Trophoblast cell (in vitro differentiated cells and primary cell): ENCODE measurements around the gene KLHL35.
A peak's percentile ranks its signal among the peaks of the same experiment; 100 is the strongest.

Source experiments
- DNase-seq, 2 donors: peaks; one replicate each; pipeline ENCODE4 v3.0.0-alpha.2; 2016
- H2AFZ ChIP-seq: 2 replicates; pipeline ENCODE4 v1.6.1; 2013; ENCODE audit warnings: low read length, moderate library complexity, mild to moderate bottlenecking; ENCODE audit not compliant: insufficient read depth, poor library complexity
- H2AK5ac ChIP-seq: 2 replicates; pipeline ENCODE4 v1.6.1; 2013; ENCODE audit warnings: mild to moderate bottlenecking, low read length
- H2BK120ac ChIP-seq: 2 replicates; pipeline ENCODE4 v1.6.1; 2013; ENCODE audit warnings: low read length, mild to moderate bottlenecking, moderate library complexity; ENCODE audit not compliant: insufficient read depth, poor library complexity
- H2BK12ac ChIP-seq: 2 replicates; pipeline ENCODE4 v1.6.1; 2013; ENCODE audit warnings: mild to moderate bottlenecking, low read length, moderate library complexity
- H2BK5ac ChIP-seq: 2 replicates; pipeline ENCODE4 v1.6.1; 2013; ENCODE audit warnings: low read length, low read depth, moderate library complexity, mild to moderate bottlenecking; ENCODE audit not compliant: poor library complexity
- H3K14ac ChIP-seq: 2 replicates; pipeline ENCODE4 v1.6.1; 2013; ENCODE audit warnings: mild to moderate bottlenecking, low read length
- H3K18ac ChIP-seq: 2 replicates; pipeline ENCODE4 v1.6.1; 2013; ENCODE audit warnings: mild to moderate bottlenecking, low read length
- H3K23ac ChIP-seq: 2 replicates; pipeline ENCODE4 v1.6.1; 2013; ENCODE audit warnings: low read length
- H3K27ac ChIP-seq: 2 replicates; pipeline ENCODE4 v1.5.1; 2013; ENCODE audit warnings: low read depth, mild to moderate bottlenecking, inconsistent platforms, low read length, moderate library complexity
- H3K27me3 ChIP-seq: 2 replicates; pipeline ENCODE4 v1.6.1; 2013; ENCODE audit warnings: inconsistent platforms, mild to moderate bottlenecking, low read length, moderate library complexity; ENCODE audit not compliant: insufficient read depth
- H3K36me3 ChIP-seq, 2 experiments: 1 replicate in 1 of 2; 2 replicates in 1 of 2; pipeline ENCODE4 v1.6.1; 2013; ENCODE audit warnings: low read length in 2 of 2, mild to moderate bottlenecking in 2 of 2, moderate library complexity in 1 of 2; ENCODE audit not compliant: insufficient read depth in 2 of 2, control insufficient read depth in 1 of 2
- H3K4ac ChIP-seq: 2 replicates; pipeline ENCODE4 v1.6.1; 2013; ENCODE audit warnings: low read depth, mild to moderate bottlenecking, low read length, moderate library complexity
- H3K4me1 ChIP-seq, 2 experiments: 1 replicate in 1 of 2; 2 replicates in 1 of 2; pipeline ENCODE4 v1.6.1; 2013; ENCODE audit warnings: low read length in 2 of 2, mild to moderate bottlenecking in 2 of 2, moderate library complexity in 1 of 2; ENCODE audit not compliant: insufficient read depth in 2 of 2, control insufficient read depth in 1 of 2
- H3K4me2 ChIP-seq: 2 replicates; pipeline ENCODE4 v1.6.1; 2013; ENCODE audit warnings: inconsistent platforms, mild to moderate bottlenecking, low read length, moderate library complexity
- H3K4me3 ChIP-seq: 2 replicates; pipeline ENCODE4 v1.5.1; 2013; ENCODE audit warnings: mild to moderate bottlenecking, low read depth, low read length, inconsistent platforms
- H3K79me1 ChIP-seq: one replicate; pipeline ENCODE4 v1.6.1; 2013; ENCODE audit warnings: low read length
- H3K79me2 ChIP-seq: 2 replicates; pipeline ENCODE4 v1.6.1; 2013; ENCODE audit warnings: low read length, mild to moderate bottlenecking; ENCODE audit not compliant: control insufficient read depth, insufficient read depth, poor library complexity
- H3K9ac ChIP-seq: 2 replicates; pipeline ENCODE4 v1.6.1; 2013; ENCODE audit warnings: mild to moderate bottlenecking, low read length
- H3K9me3 ChIP-seq: 2 replicates; pipeline ENCODE4 v1.6.1; 2013; ENCODE audit warnings: low read depth, mild to moderate bottlenecking, control low read depth, inconsistent platforms, low read length; ENCODE audit not compliant: insufficient read depth
- H4K12ac ChIP-seq: 2 replicates; pipeline ENCODE4 v1.6.1; 2013; ENCODE audit warnings: low read depth, mild to moderate bottlenecking, low read length, moderate library complexity
- H4K8ac ChIP-seq: 2 replicates; pipeline ENCODE4 v1.6.1; 2013; ENCODE audit warnings: low read depth, mild to moderate bottlenecking, low read length, moderate library complexity
- H4K91ac ChIP-seq: one replicate; pipeline ENCODE4 v1.6.1; 2013; ENCODE audit warnings: low read depth, mild to moderate bottlenecking, low read length, moderate library complexity
- WGBS: extraction: QIAGEN DNeasy Blood & Tissue Kit; methylation state at CpG from one replicate; pipeline ENCODE4 v1.1.7; 2013; ENCODE audit warnings: missing lambda C conversion rate; ENCODE audit not compliant: insufficient read length, insufficient coverage; ENCODE audit errors: extremely low coverage; 5-methylcytosine and 5-hydroxymethylcytosine counted together

The KLHL35 gene

DNA sequence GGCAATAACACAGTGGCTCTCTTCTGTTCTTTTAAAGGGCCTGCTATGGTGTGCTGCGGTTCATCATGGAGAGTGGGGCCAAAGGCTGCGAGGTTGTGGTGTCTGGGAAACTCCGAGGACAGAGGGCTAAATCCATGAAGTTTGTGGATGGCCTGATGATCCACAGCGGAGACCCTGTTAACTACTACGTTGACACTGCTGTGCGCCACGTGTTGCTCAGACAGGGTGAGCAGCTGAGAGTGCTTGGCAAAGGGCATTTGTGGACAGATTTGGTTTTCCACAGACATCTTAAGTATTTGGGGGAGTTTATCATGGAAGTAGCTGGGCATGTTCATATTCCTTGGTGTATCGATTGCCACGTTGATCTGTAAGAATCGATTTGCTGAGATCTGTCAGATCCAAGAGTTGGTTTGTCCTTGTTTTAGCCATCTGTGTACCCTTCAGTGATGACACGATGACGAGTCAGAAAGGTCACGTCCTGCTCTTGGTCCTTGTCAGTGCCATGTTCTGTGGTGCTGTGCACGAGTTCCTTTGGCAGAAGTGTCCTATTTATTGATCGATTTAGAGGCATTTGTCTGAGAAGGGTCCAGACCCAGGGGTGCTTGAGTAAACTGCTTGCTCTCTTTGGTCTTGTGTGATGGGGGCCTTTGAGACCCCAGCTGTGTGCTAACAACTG is 28.9 kb downstream of the KLHL35 start:
- Histone ChIP-seq H3K18ac (no peak overlapping the region), H3K4me1 (peaks cover 0 to 5% of the 10 kb centered on the region in 2 experiments), H3K27ac (no peak overlapping the region), H2BK12ac (no peak overlapping the region), H3K79me1 (peaks cover 5% of the 10 kb centered on the region), H4K91ac (no peak overlapping the region), H4K8ac (no peak overlapping the region), H3K27me3 (no peaks in the 10 kb centered on the region), H3K36me3 (peaks cover 40 to 64% of the 10 kb centered on the region in 2 experiments), H2AK5ac (no peak overlapping the region), H3K14ac (no peak overlapping the region), H3K23ac (no peak overlapping the region), H3K79me2 (peaks cover 23% of the 10 kb centered on the region), H2BK120ac (no peak overlapping the region), H3K4ac (no peak overlapping the region), H2AFZ (no peak overlapping the region), H3K4me2 (no peak overlapping the region), H3K4me3 (no peak overlapping the region), H2BK5ac (no peak overlapping the region), H3K9me3 (no peaks in the 10 kb centered on the region), H4K12ac (no peak overlapping the region), H3K9ac (no peak overlapping the region)
- WGBS: no CpG with 5 or more reads among the region's 15 CpGs
- no peak for DNase-seq

DNA sequence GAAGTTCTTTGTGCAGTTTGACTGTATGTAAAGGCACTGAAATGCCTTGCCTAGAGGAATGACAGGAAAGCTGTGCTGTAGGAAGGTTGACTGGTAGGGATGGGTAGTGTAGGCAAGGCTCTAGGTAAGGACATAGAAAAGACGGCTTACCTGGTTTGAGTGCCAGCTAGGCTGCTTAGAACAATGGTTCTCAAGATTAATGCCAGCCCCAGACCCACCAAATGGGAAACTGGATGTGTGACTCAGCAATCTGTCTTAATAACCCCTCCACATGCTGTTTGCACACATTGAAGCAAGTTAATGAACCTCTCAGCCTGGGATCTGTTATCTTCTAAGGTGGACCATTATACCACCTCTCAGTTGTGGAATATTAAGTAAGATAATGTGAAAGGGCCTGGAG is 30.0 kb downstream of the KLHL35 start:
- Histone ChIP-seq H3K14ac (no peak overlapping the region), H3K4ac (peak overlapping the region; percentile 61), H4K8ac (no peak overlapping the region), H3K4me2 (no peak overlapping the region), H3K18ac (no peak overlapping the region), H2BK12ac (no peak overlapping the region), H3K23ac (no peak overlapping the region), H3K79me2 (peaks cover 23% of the 10 kb centered on the region), H3K79me1 (peaks cover 7% of the 10 kb centered on the region), H2AFZ (no peak overlapping the region), H3K36me3 (peaks cover 35 to 55% of the 10 kb centered on the region in 2 experiments), H4K91ac (no peak overlapping the region), H3K9ac (peak overlapping the region; percentile 19), H3K27me3 (no peaks in the 10 kb centered on the region), H2BK5ac (no peak overlapping the region), H2AK5ac (no peak overlapping the region), H3K4me1 (peaks cover 0 to 5% of the 10 kb centered on the region in 2 experiments), H4K12ac (no peak overlapping the region), H2BK120ac (no peak overlapping the region), H3K9me3 (no peaks in the 10 kb centered on the region), H3K4me3 (no peak overlapping the region), H3K27ac (no peak overlapping the region)
- no peak for DNase-seq
- no CpG with 5 or more reads among the region's 1 CpG for WGBS

GRCh38 chr11:75402002-75402773 is 30.8 kb downstream of the KLHL35 start:
- H2BK120ac ChIP-seq: no peak overlapping the region
- H3K79me2 ChIP-seq: peaks cover 23% of the 10 kb centered on the region
- H3K23ac ChIP-seq: no peak overlapping the region
- H2AK5ac ChIP-seq: no peak overlapping the region
- peaks cover 34 to 52% of the 10 kb centered on the region in 2 experiments for H3K36me3 ChIP-seq
- no peak overlapping the region for H2BK12ac ChIP-seq
- H3K4me1 ChIP-seq: peaks cover 0 to 5% of the 10 kb centered on the region in 2 experiments
- DNase-seq: no peak
- H4K91ac ChIP-seq: no peak overlapping the region
- peak overlapping the region; percentile 3 for H3K4ac ChIP-seq
- H3K27ac ChIP-seq: no peak overlapping the region
- no peak overlapping the region for H3K14ac ChIP-seq
- H2BK5ac ChIP-seq: no peak overlapping the region
- H4K12ac ChIP-seq: no peak overlapping the region
- H3K18ac ChIP-seq: no peak overlapping the region
- H3K27me3 ChIP-seq: no peaks in the 10 kb centered on the region
- no peak overlapping the region for H3K9ac ChIP-seq
- WGBS: no CpG with 5 or more reads among the region's 10 CpGs
- H4K8ac ChIP-seq: no peak overlapping the region
- peaks cover 7% of the 10 kb centered on the region for H3K79me1 ChIP-seq
- H2AFZ ChIP-seq: no peak overlapping the region
- H3K4me3 ChIP-seq: no peak overlapping the region
- H3K9me3 ChIP-seq: no peaks in the 10 kb centered on the region
- H3K4me2 ChIP-seq: peak overlapping the region; percentile 2

GRCh38 chr11:75400146-75400865 is 32.7 kb downstream of the KLHL35 start:
- no CpG with 5 or more reads among the region's 11 CpGs for WGBS
- no peak overlapping the region for H4K12ac ChIP-seq
- peaks cover 28 to 40% of the 10 kb centered on the region in 2 experiments for H3K36me3 ChIP-seq
- peak overlapping the region; percentile 93 for H3K4ac ChIP-seq
- no peaks in the 10 kb centered on the region for H3K9me3 ChIP-seq
- no peak overlapping the region for H3K18ac ChIP-seq
- H3K27me3 ChIP-seq: no peaks in the 10 kb centered on the region
- H3K9ac ChIP-seq: peak overlapping the region; percentile 98
- H2AK5ac ChIP-seq: no peak overlapping the region
- H2BK12ac ChIP-seq: no peak overlapping the region
- H3K27ac ChIP-seq: peak overlapping the region; percentile 28
- H4K91ac ChIP-seq: no peak overlapping the region
- peak in 1 of 2 donors; percentile 28 for DNase-seq
- H2AFZ ChIP-seq: no peak overlapping the region
- H2BK120ac ChIP-seq: no peak overlapping the region
- no peak overlapping the region for H3K14ac ChIP-seq
- H3K79me1 ChIP-seq: peaks cover 7% of the 10 kb centered on the region
- peaks cover 23% of the 10 kb centered on the region for H3K79me2 ChIP-seq
- no peak overlapping the region for H4K8ac ChIP-seq
- peak overlapping the region; percentile 98 for H3K4me3 ChIP-seq
- H3K4me1 ChIP-seq: peaks cover 0 to 5% of the 10 kb centered on the region in 2 experiments
- H3K23ac ChIP-seq: no peak overlapping the region
- no peak overlapping the region for H2BK5ac ChIP-seq
- peak overlapping the region; percentile 98 for H3K4me2 ChIP-seq
